HG03064 (cell line): ENCODE data around the gene SMYD3.
"Not testable (repeated sequence)": the region's sequence is repeated elsewhere in the genome, so short reads cannot be mapped to it uniquely, and the experiment has no call there.

Experiments
- ATAC-seq: cut with Tn5 transposase; IDR thresholded peaks from one replicate; pipeline ENCODE4 v1.9.1; 2021; ENCODE audit warnings: low read depth; ENCODE audit not compliant: unreplicated experiment

Gene SMYD3

GRCh38 chr1:245718951-245719350, 788.1 kb downstream of the SMYD3 start:
- no peak for ATAC-seq

GRCh38 chr1:245718123-245718522, 789.0 kb downstream of the SMYD3 start:
- ATAC-seq: no peak

GRCh38 chr1:245717611-245718010, 789.5 kb downstream of the SMYD3 start:
- ATAC-seq: no peak

- no peak for ATAC-seq
Measured at GRCh38 chr1:245716561-245716960, 790.5 kb downstream of the SMYD3 start.

GRCh38 chr1:245715970-245716369, 791.1 kb downstream of the SMYD3 start:
- no peak for ATAC-seq

- no peak for ATAC-seq
Measured at GRCh38 chr1:245715291-245715701, 791.8 kb downstream of the SMYD3 start.

- ATAC-seq: not testable (repeated sequence)
Measured at GRCh38 chr1:245714027-245714426, 793.1 kb downstream of the SMYD3 start.

GRCh38 chr1:245710961-245711903, 795.8 kb downstream of the SMYD3 start:
- no peak for ATAC-seq

GRCh38 chr1:245707941-245708340, 799.1 kb downstream of the SMYD3 start:
- ATAC-seq: no peak

- ATAC-seq: no peak
Measured at GRCh38 chr1:245704765-245705164, 802.3 kb downstream of the SMYD3 start.

GRCh38 chr1:245704341-245704740, 802.7 kb downstream of the SMYD3 start:
- no peak for ATAC-seq

- no peak for ATAC-seq
Measured at GRCh38 chr1:245702346-245702745, 804.7 kb downstream of the SMYD3 start.

- no peak for ATAC-seq
Measured at GRCh38 chr1:245701631-245702030, 805.4 kb downstream of the SMYD3 start.

GRCh38 chr1:245700631-245701030, 806.4 kb downstream of the SMYD3 start:
- no peak for ATAC-seq
